HG03442 (cell line): ENCODE data around the gene ZNF614.
"Not testable (repeated sequence)": the region's sequence is repeated elsewhere in the genome, so short reads cannot be mapped to it uniquely, and the experiment has no call there.

ENCODE experiments used
- ATAC-seq: cut with Tn5 transposase; IDR thresholded peaks from one replicate; pipeline ENCODE4 v1.9.1; 2021; ENCODE audit warnings: mild to moderate bottlenecking, moderate library complexity; ENCODE audit not compliant: unreplicated experiment

The ZNF614 gene

GRCh38 chr19:52028027-52028779 is at the start of gene ZNF614:
ZNF614 (minus strand) TSS chr19:52028379; CDS start chr19:52025745, 2,634 bp downstream.
- ATAC-seq = peak; percentile 85

- no peak for ATAC-seq
Measured at GRCh38 chr19:52070496-52070895, 42.3 kb upstream of the ZNF614 start.

GRCh38 chr19:52069653-52070052 is 41.5 kb upstream of the ZNF614 start:
- ATAC-seq = no peak

DNA sequence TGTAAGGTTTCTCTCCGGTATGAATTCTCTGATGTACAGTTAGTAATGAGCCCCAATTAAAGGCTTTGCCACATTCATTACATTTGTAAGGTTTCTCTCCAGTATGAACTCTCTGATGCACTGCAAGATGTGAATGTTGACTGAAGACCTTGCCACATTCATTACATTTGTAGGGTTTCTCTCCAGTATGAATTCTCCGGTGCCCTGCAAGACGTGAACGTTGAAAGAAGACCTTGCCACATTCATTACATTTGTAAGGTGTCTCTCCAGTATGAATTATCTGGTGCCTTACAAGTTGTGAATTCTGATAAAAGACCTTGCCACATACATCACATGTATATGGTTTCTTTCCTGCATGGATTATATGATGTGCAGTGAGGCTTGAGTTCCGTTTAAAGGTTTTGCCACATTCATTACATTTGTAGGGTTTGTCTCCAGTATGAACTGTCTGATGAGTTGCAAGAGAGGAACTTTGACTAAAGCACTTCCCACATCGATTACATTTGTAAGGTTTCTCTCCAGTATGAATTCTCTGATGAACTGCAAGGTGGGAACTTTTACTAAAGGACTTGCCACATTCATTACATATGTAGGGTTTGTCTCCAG is 38.2 kb upstream of the ZNF614 start:
- ATAC-seq = no peak

- ATAC-seq = no peak
Measured at GRCh38 chr19:52065399-52065798, 37.2 kb upstream of the ZNF614 start.

GRCh38 chr19:52056480-52056879 is 28.3 kb upstream of the ZNF614 start:
- not testable (repeated sequence) for ATAC-seq

DNA sequence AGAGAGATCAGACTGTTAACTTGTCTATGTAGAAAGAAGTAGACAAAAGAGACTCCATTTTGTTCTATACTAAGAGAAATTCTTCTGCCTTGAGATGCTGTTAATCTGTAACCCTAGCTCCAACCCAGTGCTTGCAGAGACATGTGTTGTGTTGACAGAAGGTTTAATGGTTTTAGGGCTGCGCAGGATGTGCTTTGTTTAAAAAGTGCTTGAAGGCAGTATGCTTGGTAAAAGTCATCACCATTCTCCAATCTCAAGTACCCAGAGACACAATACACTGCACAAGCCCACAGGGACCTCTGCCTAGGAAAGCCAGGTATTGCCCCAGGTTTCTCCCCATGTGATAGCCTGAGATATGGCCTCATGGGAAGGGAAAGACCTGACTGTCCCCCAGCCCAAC is 23.6 kb upstream of the ZNF614 start:
- not testable (repeated sequence) for ATAC-seq

DNA sequence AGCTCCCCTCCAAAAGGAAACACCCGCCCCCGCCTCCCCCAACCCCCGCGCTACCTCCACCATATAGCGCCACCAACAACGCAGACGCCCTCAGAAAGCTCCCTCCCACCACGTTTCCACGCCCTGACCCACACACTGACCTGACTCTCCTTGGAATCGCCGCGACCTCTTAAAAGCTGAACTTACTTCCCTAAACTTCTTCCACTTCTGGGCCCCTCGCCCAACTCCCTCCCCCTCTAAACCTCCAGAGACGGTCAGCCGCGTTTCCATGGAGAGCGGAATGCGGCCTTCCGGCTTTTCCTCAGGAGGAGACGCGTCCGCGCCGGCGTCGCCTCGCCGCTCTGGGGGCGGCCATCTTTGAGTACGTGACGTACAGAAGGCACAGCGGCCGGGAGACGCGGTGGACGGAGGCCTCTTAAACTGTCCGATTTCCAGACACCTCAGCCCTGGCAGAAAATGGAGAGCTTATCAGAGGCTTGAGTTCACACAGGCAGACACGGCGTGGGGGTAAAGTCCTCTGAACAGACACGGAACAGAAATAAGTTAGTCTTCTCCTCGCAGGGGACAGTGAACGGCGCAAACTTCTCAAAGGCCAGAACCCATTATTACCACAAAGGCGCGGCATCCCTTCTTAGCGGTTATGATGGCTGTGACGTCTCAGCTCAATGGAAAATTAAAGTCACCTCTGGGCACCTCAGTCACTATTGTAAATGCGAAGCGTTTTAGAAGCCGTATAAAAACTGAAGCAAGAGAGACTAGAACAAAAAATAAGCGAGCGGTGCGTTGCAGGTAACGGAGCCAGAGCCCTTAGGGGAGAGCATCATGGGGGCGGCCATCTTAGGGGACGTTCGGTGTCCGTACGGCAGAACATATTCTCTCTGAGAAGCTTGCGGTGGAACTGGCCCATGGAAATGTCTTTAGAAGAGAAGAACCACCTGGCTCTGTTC is 20.6 kb upstream of the ZNF614 start, which contains the start of gene ZNF432:
ZNF432 (minus strand) TSS at position 284 of the 947 bp plus-strand sequence. CDS start 1,970 bp downstream, outside the sequence.
- peak; percentile 87 for ATAC-seq

DNA sequence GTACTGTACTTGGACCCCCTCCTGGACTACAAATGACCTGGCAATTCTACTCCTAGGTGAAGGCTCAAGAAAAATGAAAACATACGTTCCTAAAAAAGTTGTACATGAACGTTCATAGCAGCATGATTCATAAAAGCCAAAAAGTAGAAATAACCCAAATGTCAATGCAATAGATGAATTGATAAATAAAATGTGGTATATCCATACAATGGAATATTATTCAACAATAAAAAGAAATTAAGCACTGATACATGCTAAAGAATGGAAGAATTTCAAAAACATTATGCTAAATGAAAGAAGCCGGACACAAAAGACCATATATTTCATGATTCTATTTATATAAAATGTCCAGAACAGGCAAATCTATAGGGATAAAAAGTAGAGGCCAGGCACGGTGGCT is 11.0 kb upstream of the ZNF614 start:
- ATAC-seq = no peak

DNA sequence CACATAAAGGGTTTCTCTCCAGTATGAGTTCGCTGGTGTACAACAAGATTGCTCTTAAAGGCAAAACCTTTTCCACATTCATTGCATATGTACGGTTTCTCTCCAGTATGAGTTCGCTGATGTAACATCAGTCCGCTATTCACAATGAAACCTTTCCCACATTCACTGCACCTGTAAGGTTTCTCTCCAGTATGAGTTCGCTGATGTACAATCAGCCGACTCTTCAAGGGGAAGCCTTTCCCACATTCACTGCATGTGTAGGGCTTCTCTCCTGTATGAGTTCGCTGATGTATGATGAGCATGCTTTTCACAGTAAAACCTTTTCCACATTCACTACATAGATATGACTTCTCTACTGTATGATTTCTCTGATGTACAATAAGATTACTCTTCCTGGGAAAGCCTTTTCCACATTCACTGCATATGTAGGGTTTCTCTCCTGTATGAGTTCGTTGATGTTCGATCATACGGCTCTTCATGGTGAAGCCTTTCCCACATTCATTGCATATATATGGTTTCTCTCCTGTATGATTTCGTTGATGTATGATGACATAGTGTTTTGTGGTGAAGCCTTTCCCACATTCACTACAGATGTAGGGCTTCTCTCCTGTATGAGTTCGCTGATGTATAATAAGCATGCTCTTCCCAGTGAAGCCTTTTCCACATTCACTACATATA is 6.0 kb upstream of the ZNF614 start:
- ATAC-seq = no peak

GRCh38 chr19:52028780-52029123 is 573 bp upstream of the ZNF614 start:
- ATAC-seq = peak; percentile 20

GRCh38 chr19:52026255-52026990 is 1.8 kb downstream of the ZNF614 start:
- ATAC-seq = not testable (repeated sequence)

- not testable (repeated sequence) for ATAC-seq
Measured at GRCh38 chr19:52024478-52024877, 3.7 kb downstream of the ZNF614 start.

DNA sequence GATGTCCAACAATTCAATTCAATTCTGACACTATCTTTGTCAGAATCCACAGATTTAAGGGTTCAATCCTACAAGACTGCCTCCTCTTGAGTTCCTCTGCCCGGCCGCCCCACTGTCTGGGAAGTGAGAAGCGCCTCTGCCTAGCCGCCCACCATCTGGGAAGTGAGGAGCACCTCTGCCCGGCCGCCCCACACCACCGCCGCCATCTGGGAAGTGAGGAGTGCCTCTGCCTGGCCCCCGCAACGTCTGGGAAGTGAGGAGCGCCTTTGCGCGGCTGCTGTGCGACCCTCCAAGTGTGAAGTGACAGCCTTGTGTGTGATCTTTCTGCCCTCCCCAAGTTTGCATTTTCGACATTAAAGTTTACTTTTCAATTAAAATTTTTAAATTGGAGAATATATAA is 6.0 kb downstream of the ZNF614 start:
- ATAC-seq = no peak

DNA sequence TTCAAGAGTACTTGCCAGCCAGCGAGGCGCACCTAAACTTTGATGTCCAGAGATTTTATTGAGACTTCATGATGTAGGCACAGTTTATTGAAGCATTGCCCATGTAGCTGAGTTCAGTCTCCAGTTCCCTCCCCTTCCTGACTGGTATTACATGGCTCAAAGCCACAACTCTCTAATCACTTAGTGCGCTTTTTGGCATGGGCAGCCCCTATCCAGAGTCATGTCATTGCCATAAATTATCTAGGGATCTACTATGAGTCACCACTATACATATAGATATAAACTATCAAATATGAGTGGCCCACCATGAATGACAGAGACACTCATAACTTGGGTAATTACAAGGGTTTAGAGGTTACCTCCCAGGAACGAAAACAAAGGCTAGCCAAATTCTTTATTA is 7.7 kb downstream of the ZNF614 start:
- ATAC-seq = no peak

DNA sequence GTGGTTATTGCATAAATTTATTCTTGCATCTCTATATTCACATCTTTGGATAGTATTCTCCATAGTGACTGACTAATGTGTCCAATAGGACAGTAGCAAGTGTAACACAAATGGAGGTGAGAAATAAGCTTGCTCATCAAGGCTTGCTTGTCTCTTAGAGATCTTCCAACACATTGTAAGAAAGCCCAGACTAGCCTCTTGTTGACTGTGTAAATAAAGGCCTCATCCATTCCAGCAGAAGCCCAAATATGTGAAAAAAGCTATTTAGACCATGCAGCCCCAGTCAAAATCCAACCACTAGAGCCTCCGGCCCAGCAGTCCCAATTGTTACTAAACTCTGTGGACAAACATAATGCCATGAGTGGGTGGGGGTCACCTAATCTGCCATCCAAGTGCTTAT is 17.5 kb downstream of the ZNF614 start:
- ATAC-seq = no peak

DNA sequence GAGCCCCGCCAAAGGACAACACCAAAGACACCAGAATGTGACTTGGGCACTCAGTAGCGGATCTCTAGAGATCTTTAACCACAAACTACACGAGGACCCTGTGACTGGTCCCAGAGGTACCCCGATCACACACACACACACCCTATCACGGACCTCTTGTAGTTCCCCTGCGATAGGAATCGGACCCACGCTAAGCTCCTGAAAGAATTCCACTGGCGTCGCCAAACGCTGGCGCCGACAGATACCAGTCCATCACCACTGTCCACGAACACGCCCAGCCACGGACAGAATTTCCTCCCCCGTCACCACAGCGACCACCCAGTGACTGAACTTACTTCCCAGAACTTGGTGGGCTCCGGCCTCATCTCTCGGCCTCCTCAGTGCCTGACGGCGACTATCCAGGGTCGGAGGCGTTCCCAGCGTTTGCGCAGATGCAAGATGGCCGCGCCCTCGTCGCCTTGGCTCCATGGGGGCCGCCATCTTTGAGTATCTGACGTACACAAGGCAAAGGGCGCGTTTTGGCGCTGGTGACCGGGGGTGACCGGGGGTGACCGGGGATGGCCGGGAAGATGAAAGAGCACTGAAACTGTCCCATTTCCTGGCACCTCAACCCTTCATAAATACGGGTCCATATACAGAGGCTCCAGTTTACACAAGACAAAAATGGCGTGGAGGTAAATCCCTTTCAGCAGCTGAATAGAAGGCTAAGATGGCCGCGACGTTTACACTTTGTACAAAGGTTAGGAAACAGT is 20.2 kb downstream of the ZNF614 start, which contains the start of gene ZNF615:
ZNF615 (minus strand) TSS at position 406 of the 752 bp plus-strand sequence. CDS start 4,500 bp downstream, outside the sequence.
- peak; percentile 96 for ATAC-seq

DNA sequence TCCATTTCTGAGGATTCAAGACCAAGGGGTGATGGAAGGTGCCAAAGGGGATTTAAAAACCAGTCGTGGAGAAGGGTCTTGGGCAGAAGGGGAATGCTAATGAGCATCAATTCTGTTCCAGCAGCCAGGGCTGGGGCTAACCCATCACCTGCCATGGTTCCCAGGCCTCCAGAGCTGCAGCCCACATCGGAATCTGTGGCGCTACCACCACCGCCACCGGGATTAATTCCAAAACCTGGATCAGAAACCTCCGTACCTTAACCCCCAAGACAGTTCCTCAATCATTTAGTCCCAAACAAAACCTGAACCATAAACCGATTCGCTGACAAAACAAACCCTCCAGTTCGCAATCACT is 20.8 kb downstream of the ZNF614 start:
- no peak for ATAC-seq

DNA sequence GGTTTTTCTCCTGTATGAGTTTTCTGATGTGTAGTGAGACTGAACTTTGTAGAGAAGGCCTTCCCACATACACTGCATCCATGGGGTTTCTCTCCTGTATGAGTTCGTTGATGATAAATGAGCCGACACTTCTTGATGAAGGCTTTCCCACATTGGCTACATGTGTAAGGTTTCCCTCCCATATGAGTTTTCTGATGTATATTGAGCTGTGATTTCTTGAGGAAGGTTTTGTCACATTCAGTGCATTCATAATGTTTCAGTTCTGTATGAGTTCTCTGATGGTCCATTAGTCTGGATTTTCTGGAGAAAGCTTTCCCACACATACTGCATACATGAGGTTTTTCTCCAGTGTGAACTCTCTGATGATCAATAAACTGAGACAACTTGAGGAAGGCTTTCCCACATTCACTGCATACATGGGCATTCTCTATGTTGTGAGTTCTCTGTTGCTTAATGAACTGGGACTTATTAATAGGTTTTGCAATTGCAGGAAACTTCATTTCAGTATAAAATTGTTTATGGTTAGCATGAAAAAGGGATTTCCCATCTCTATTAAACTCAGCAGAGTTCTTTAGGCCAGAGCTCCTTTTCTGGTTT is 34.0 kb downstream of the ZNF614 start:
- no peak for ATAC-seq
